ENCODE results near the gene ACKR2.

DNA sequence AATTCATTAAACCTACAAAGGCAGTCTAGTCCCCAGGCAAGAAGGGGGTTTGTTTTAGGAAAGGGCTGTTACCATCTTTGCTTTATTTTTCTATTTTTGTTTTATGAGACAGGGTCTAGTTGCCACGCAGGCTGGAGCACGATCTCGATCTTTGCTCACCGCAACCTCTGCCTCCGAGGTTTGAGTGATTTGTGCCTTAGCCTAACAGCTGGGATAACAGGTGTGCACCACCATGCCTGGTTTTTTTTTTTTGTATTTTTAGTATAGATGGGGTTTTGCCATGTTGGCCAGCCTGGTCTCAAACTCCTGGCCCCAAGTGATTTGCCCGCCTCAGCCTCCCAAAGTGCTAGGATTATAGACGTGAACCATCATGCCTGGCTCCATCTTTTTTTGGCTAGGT, 9.9 kb upstream of the ACKR2 start:
- TF ChIP-seq, protein P1, sequence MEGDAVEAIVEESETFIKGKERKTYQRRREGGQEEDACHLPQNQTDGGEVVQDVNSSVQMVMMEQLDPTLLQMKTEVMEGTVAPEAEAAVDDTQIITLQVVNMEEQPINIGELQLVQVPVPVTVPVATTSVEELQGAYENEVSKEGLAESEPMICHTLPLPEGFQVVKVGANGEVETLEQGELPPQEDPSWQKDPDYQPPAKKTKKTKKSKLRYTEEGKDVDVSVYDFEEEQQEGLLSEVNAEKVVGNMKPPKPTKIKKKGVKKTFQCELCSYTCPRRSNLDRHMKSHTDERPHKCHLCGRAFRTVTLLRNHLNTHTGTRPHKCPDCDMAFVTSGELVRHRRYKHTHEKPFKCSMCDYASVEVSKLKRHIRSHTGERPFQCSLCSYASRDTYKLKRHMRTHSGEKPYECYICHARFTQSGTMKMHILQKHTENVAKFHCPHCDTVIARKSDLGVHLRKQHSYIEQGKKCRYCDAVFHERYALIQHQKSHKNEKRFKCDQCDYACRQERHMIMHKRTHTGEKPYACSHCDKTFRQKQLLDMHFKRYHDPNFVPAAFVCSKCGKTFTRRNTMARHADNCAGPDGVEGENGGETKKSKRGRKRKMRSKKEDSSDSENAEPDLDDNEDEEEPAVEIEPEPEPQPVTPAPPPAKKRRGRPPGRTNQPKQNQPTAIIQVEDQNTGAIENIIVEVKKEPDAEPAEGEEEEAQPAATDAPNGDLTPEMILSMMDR (IDR thresholded peaks at IDR 0.05), result no peak
- TF ChIP-seq ZBTB21 (CRISPR knock-in tag; IDR thresholded peaks at IDR 0.05; ENCODE audit: borderline replicate concordance), result no peak
- TF ChIP-seq JUN (CRISPR knock-in tag; IDR thresholded peaks at IDR 0.05), result no peak
- TF ChIP-seq, protein P2, sequence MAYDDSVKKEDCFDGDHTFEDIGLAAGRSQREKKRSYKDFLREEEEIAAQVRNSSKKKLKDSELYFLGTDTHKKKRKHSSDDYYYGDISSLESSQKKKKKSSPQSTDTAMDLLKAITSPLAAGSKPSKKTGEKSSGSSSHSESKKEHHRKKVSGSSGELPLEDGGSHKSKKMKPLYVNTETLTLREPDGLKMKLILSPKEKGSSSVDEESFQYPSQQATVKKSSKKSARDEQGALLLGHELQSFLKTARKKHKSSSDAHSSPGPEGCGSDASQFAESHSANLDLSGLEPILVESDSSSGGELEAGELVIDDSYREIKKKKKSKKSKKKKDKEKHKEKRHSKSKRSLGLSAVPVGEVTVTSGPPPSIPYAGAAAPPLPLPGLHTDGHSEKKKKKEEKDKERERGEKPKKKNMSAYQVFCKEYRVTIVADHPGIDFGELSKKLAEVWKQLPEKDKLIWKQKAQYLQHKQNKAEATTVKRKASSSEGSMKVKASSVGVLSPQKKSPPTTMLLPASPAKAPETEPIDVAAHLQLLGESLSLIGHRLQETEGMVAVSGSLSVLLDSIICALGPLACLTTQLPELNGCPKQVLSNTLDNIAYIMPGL (CRISPR knock-in tag; IDR thresholded peaks at IDR 0.05), result no peak
- no peak for TF ChIP-seq IRF2 (CRISPR knock-in tag; IDR thresholded peaks at IDR 0.05; ENCODE audit: borderline replicate concordance, low read depth)
- TF ChIP-seq, protein P3, sequence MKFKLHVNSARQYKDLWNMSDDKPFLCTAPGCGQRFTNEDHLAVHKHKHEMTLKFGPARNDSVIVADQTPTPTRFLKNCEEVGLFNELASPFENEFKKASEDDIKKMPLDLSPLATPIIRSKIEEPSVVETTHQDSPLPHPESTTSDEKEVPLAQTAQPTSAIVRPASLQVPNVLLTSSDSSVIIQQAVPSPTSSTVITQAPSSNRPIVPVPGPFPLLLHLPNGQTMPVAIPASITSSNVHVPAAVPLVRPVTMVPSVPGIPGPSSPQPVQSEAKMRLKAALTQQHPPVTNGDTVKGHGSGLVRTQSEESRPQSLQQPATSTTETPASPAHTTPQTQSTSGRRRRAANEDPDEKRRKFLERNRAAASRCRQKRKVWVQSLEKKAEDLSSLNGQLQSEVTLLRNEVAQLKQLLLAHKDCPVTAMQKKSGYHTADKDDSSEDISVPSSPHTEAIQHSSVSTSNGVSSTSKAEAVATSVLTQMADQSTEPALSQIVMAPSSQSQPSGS (CRISPR knock-in tag; IDR thresholded peaks at IDR 0.05; ENCODE audit: borderline replicate concordance, low read depth), result no peak
